PFSK-1 (cell line): ENCODE measurements around the gene KIF9.

ENCODE experiments used
- FOXP2 ChIP-seq: optimal IDR thresholded peaks from 2 replicates; pipeline ENCODE3; 2011; ENCODE audit warnings: borderline replicate concordance, control low read depth, inconsistent platforms; ENCODE audit not compliant: insufficient read depth; ENCODE audit errors: extremely low read length, extremely low read depth
- POLR2AphosphoS5 ChIP-seq: IDR thresholded peaks from 2 replicates; pipeline ENCODE4 v1.6.1; 2012; ENCODE audit warnings: low read depth, mild to moderate bottlenecking, control low read depth, low read length, moderate library complexity
- SIN3A ChIP-seq: IDR thresholded peaks from 2 replicates; pipeline ENCODE4 v1.6.1; 2012; ENCODE audit warnings: mild to moderate bottlenecking, low read length, moderate library complexity, borderline replicate concordance; ENCODE audit not compliant: insufficient read depth
- TAF1 ChIP-seq: IDR thresholded peaks from 2 replicates; pipeline ENCODE4 v1.6.1; 2012; ENCODE audit warnings: low read length, control low read depth, borderline replicate concordance; ENCODE audit not compliant: insufficient read depth
- TF ChIP-seq, protein P1 (sequence below), 2 experiments: IDR thresholded peaks; 2 replicates each; pipeline versions ENCODE4 v1.6.1 to v1.8.0; 2011 to 2012; ENCODE audit warnings: low read depth in 2 of 2, low read length in 2 of 2, control low read depth in 1 of 2, inconsistent platforms in 1 of 2, mild to moderate bottlenecking in 1 of 2, moderate library complexity in 1 of 2; ENCODE audit not compliant: insufficient read depth in 1 of 2

The KIF9 gene

DNA sequence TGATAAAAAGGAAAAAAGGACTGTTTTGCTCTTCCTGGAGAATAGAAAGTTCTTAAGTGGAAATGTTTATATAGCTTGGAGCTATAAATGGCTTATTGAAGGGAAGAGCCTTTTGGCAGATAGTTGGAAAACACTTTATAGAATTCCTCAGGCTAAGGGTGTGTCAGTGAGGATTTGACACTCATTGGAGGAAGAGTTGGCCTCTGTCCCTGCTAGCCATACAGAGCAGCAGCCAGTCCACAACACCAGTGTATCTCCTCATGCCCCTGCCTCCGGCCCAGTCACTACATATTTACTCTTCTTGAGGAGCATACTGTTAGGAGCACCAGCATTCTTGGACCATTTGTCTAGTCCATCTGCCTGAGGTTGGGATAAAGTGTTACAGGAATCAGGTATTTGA is 36.3 kb upstream of the KIF9 start:
- TF ChIP-seq, protein P1, sequence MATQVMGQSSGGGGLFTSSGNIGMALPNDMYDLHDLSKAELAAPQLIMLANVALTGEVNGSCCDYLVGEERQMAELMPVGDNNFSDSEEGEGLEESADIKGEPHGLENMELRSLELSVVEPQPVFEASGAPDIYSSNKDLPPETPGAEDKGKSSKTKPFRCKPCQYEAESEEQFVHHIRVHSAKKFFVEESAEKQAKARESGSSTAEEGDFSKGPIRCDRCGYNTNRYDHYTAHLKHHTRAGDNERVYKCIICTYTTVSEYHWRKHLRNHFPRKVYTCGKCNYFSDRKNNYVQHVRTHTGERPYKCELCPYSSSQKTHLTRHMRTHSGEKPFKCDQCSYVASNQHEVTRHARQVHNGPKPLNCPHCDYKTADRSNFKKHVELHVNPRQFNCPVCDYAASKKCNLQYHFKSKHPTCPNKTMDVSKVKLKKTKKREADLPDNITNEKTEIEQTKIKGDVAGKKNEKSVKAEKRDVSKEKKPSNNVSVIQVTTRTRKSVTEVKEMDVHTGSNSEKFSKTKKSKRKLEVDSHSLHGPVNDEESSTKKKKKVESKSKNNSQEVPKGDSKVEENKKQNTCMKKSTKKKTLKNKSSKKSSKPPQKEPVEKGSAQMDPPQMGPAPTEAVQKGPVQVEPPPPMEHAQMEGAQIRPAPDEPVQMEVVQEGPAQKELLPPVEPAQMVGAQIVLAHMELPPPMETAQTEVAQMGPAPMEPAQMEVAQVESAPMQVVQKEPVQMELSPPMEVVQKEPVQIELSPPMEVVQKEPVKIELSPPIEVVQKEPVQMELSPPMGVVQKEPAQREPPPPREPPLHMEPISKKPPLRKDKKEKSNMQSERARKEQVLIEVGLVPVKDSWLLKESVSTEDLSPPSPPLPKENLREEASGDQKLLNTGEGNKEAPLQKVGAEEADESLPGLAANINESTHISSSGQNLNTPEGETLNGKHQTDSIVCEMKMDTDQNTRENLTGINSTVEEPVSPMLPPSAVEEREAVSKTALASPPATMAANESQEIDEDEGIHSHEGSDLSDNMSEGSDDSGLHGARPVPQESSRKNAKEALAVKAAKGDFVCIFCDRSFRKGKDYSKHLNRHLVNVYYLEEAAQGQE (IDR thresholded peaks at IDR 0.05; ENCODE audit: insufficient read depth in 1 of 2, low read depth in 2 of 2, low read length in 2 of 2), result no peak
- TF ChIP-seq POLR2AphosphoS5 (no peak), TAF1 (no peak), SIN3A (no peak), FOXP2 (no peak)

DNA sequence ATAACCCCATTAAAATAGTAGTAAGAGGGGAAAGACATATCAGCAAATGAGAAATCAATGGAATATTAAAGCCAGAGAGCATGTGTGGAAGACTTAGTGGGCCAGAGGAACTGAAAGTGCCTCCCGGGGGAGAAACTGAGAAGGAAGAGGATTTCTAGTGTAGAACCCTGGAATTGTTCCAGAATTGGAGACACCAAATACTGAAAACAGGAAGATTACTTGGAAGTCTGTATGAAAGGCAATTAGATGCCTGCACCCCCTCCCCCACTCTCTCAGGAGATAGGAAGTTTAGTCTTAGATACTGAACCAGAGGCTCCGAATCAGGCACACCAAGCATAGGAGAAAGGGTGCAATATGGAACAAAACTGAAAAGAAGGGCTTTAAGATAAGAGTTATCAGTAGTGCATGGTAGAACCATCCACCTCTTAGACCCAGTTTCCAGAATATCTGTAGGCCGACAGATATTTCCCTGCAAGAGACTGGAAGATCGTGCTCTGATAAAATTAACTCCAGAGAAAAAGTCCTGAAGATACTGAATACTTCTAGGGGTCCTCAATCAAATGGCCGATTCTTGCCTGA is 32.6 kb upstream of the KIF9 start:
- no peak for TF ChIP-seq SIN3A
- TF ChIP-seq, protein P1 (IDR thresholded peaks at IDR 0.05; ENCODE audit: insufficient read depth in 1 of 2, low read depth in 2 of 2, low read length in 2 of 2), result no peak
- no peak for TF ChIP-seq FOXP2
- no peak for TF ChIP-seq POLR2AphosphoS5
- TF ChIP-seq TAF1, result no peak

DNA sequence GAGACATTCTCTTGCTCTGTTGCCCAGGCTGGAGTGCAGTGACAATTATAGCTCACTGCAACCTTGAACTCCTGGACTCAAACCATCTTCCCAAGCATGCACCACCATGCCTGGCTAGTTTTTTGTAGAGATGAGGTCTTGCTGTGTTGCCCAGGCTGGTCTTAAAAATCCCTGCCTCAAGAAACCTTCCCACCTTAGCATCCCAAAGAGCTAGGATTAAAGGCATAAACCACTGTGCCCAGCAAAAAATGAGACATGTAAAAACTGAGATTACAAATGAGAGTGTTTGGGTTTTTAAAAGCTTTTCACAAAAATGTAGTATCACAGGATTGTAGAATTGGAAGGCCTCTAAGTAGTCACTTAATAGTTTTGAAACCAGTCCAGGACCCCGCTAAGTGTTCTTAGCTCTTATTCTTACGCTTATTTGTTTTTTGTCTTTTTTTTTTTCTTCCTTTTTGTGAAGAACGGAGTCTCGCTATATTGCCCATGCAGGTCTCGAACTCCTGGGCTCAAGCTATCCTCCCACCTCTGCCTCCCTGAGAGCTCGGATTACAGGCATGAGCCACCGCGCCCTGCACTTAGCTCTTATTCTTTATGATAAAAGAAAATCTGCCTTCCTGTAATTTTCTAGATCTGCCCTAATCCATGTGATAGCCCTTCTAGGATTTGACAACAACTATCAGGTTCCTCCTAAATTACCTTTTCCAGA is 31.6 kb upstream of the KIF9 start:
- TF ChIP-seq SIN3A (no peak), FOXP2 (no peak), TAF1 (no peak), POLR2AphosphoS5 (no peak)
- TF ChIP-seq, protein P1 (IDR thresholded peaks at IDR 0.05; ENCODE audit: insufficient read depth in 1 of 2, low read depth in 2 of 2, low read length in 2 of 2), result no peak

DNA sequence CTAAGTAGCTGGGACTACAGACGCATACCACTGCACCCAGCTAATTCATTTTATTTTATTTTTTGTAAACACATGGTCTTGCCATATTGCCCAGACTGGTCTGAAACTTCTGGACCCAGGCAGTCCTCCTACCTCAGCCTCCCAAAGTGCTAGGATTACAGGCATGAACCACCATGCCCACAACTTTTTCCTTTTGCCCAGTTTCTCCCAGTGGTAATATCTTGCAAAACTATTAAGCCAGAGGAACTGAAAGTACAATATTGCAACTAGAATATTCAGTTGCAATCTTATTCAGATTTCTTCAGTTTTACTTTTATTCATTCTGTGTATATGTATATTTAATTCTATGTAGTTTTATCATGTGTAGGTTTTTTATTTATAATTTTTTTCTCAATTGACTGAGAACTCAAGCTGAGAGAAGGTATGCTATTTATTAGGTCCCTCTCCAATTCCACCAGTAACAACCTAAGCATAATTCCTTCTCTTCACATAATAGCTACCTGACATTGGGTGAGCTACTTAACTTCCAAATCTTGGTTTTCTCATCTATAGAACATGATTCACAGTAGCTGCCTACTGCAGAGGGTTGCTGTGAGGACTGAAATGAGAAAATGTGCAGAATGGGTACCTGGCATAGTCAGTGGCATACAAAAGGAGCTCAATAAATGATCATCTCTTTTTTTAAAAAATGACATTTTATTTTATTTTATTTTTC is 30.9 kb upstream of the KIF9 start:
- TF ChIP-seq TAF1 (no peak), SIN3A (no peak), POLR2AphosphoS5 (no peak)
- TF ChIP-seq, protein P1 (IDR thresholded peaks at IDR 0.05; ENCODE audit: insufficient read depth in 1 of 2, low read depth in 2 of 2, low read length in 2 of 2), result no peak
